Neural cell (in vitro differentiated cells): ENCODE data around the gene TSPAN14. TPM values are rescaled to one million over a fixed set of nuclear protein-coding genes. Genes with fewer than 3 reads are reported as not detected.

Source experiments
- H2AFZ ChIP-seq: fragments of 200-600, 300-800 bp; sonication (generic), shearing (Covaris generic); 2 replicates; pipeline ENCODE4 v1.6.0; 2014; ENCODE audit warnings: low read depth, mild to moderate bottlenecking, antibody characterized with exemption, low read length, moderate library complexity
- H3F3A ChIP-seq: fragments of 200-600 bp; shearing (Covaris generic); 2 replicates; pipeline ENCODE4 v1.6.1; 2016; ENCODE audit warnings: mild to moderate bottlenecking, moderate library complexity, mixed read lengths, antibody characterized with exemption, low read length; ENCODE audit not compliant: insufficient read depth, poor library complexity, severe bottlenecking
- H3K27ac ChIP-seq: fragments of 200-600, 300-800 bp; sonication (generic), shearing (Covaris generic); 2 replicates; pipeline ENCODE4 v1.5.1; 2014; ENCODE audit warnings: mild to moderate bottlenecking, low read length, moderate library complexity
- H3K27me3 ChIP-seq: fragments of 300-800, 200-600 bp; sonication (generic), shearing (Covaris generic); 2 replicates; pipeline ENCODE4 v1.6.0; 2014; ENCODE audit warnings: mild to moderate bottlenecking, low read depth, low read length, moderate library complexity; ENCODE audit not compliant: insufficient read depth
- H3K36me3 ChIP-seq: fragments of 300-800, 200-600 bp; sonication (generic), shearing (Covaris generic); 2 replicates; pipeline ENCODE4 v1.5.1; 2014; ENCODE audit warnings: mild to moderate bottlenecking, antibody characterized with exemption, low read length, moderate library complexity; ENCODE audit not compliant: insufficient read depth
- H3K4me2 ChIP-seq: fragments of 300-800, 200-600 bp; sonication (generic), shearing (Covaris generic); 2 replicates; pipeline ENCODE4 v1.6.0; 2014; ENCODE audit warnings: mild to moderate bottlenecking, low read length
- H3K4me3 ChIP-seq: fragments of 300-800, 200-600 bp; sonication (generic), shearing (Covaris generic); 2 replicates; pipeline ENCODE4 v1.5.1; 2014; ENCODE audit warnings: mild to moderate bottlenecking, low read length, moderate library complexity
- H3K79me2 ChIP-seq: fragments of 200-600 bp; shearing (Covaris generic); replicated peaks from 2 replicates; pipeline ENCODE4 v1.6.0; 2014; ENCODE audit warnings: mild to moderate bottlenecking, low read length, moderate library complexity; ENCODE audit not compliant: insufficient read depth
- H3K9ac ChIP-seq: fragments of 300-800, 200-600 bp; sonication (generic), shearing (Covaris generic); 2 replicates; pipeline ENCODE4 v1.6.1; 2016; ENCODE audit warnings: mild to moderate bottlenecking, low read length, mixed read lengths
- H3K9me2 ChIP-seq: fragments of 200-600 bp; shearing (Covaris generic); 2 replicates; pipeline ENCODE4 v1.6.1; 2016; ENCODE audit warnings: mild to moderate bottlenecking, low read length, mixed read lengths; ENCODE audit not compliant: insufficient read depth
- H3K9me3 ChIP-seq: fragments of 200-600, 300-800 bp; sonication (generic), shearing (Covaris generic); 2 replicates; pipeline ENCODE4 v1.6.1; 2016; ENCODE audit warnings: mild to moderate bottlenecking, mixed run types, low read length, moderate library complexity, mixed read lengths
- H4K20me1 ChIP-seq: fragments of 200-600 bp; shearing (Covaris generic); 2 replicates; pipeline ENCODE4 v1.6.1; 2016; ENCODE audit warnings: mild to moderate bottlenecking, mixed run types; ENCODE audit not compliant: insufficient read depth
- CTCF ChIP-seq: fragments of 450-650 bp; IDR thresholded peaks from 2 replicates; pipeline ENCODE4 v1.5.1; 2014; ENCODE audit warnings: antibody characterized with exemption, mild to moderate bottlenecking, moderate library complexity; ENCODE audit not compliant: poor library complexity, severe bottlenecking
- EP300 ChIP-seq: fragments of 450-650 bp; conservative IDR thresholded peaks from 2 replicates; pipeline ENCODE4 v1.6.1; 2014; ENCODE audit warnings: antibody characterized with exemption, mild to moderate bottlenecking, moderate library complexity; ENCODE audit not compliant: poor library complexity, severe bottlenecking
- EZH2 ChIP-seq: fragments of 200-600, 300-800 bp; shearing (Covaris generic), sonication (generic); IDR thresholded peaks from 2 replicates; pipeline ENCODE4 v1.6.1; 2014; ENCODE audit warnings: antibody characterized with exemption, low read length, borderline replicate concordance, mild to moderate bottlenecking; ENCODE audit not compliant: insufficient read depth, poor library complexity, severe bottlenecking
- MXI1 ChIP-seq: fragments of 450-650 bp; conservative IDR thresholded peaks from 2 replicates; pipeline ENCODE4 v1.6.1; 2014; ENCODE audit warnings: antibody characterized with exemption, mild to moderate bottlenecking; ENCODE audit not compliant: poor library complexity, severe bottlenecking
- POLR2AphosphoS5 ChIP-seq: IDR thresholded peaks from 2 replicates; pipeline ENCODE4 v1.6.1; 2012
- RAD21 ChIP-seq: fragments of 450-650 bp; conservative IDR thresholded peaks from 2 replicates; pipeline ENCODE4 v1.6.1; 2014; ENCODE audit warnings: antibody characterized with exemption, mild to moderate bottlenecking, moderate library complexity
- REST ChIP-seq: IDR thresholded peaks from 2 replicates; pipeline ENCODE4 v1.6.1; 2012; ENCODE audit warnings: borderline replicate concordance
- SMC3 ChIP-seq: fragments of 450-650 bp; conservative IDR thresholded peaks from 2 replicates; pipeline ENCODE4 v1.6.1; 2014; ENCODE audit warnings: antibody characterized with exemption, mild to moderate bottlenecking, moderate library complexity; ENCODE audit not compliant: poor library complexity
- TAF1 ChIP-seq: IDR thresholded peaks from 2 replicates; pipeline ENCODE4 v1.6.1; 2012; ENCODE audit warnings: low read depth
- polyA plus RNA-seq: library from polyadenylated mRNA; depleted of rRNA; stranded (reverse); fragments of >200 nt; gene quantifications from 2 replicates; pipeline ENCODE4 v1.2.3, GENCODE V29; 2014

TSPAN14 gene
- polyA plus RNA-seq, 1 donor from 2014 or later, result 26.3 TPM

- TF ChIP-seq TAF1, result no peak
- no peak for TF ChIP-seq EZH2
- no peak for TF ChIP-seq POLR2AphosphoS5
- TF ChIP-seq REST, result no peak
- no peak for TF ChIP-seq SMC3
- no peak for TF ChIP-seq RAD21
- TF ChIP-seq MXI1, result no peak
- TF ChIP-seq EP300, result no peak
- TF ChIP-seq CTCF, result no peak
- Histone ChIP-seq H3K9me3 (no peaks in the 10 kb centered on the region), H3K27ac (no peak overlapping the region), H3F3A (no peaks in the 10 kb centered on the region), H3K36me3 (no peaks in the 10 kb centered on the region), H2AFZ (no peak overlapping the region), H4K20me1 (no peaks in the 10 kb centered on the region), H3K27me3 (no peaks in the 10 kb centered on the region), H3K9me2 (no peaks in the 10 kb centered on the region), H3K4me2 (no peak overlapping the region), H3K9ac (no peak overlapping the region), H3K79me2 (no peaks in the 10 kb centered on the region), H3K4me3 (no peak overlapping the region)
These were observed 127.3 kb downstream of the TSPAN14 start for GRCh38 chr10:80581469-80581835.

GRCh38 chr10:80582286-80582960 is 128.3 kb downstream of the TSPAN14 start:
- no peak overlapping the region for H2AFZ ChIP-seq
- H4K20me1 ChIP-seq, result no peaks in the 10 kb centered on the region
- H3K9me2 ChIP-seq, result no peaks in the 10 kb centered on the region
- TF ChIP-seq EZH2 (no peak), CTCF (no peak), RAD21 (no peak), REST (no peak), MXI1 (no peak), SMC3 (no peak), TAF1 (no peak)
- H3F3A ChIP-seq, result no peaks in the 10 kb centered on the region
- H3K9me3 ChIP-seq, result no peaks in the 10 kb centered on the region
- no peak overlapping the region for H3K9ac ChIP-seq
- H3K36me3 ChIP-seq, result no peaks in the 10 kb centered on the region
- no peaks in the 10 kb centered on the region for H3K79me2 ChIP-seq
- H3K4me3 ChIP-seq, result no peak overlapping the region
- H3K27me3 ChIP-seq, result no peaks in the 10 kb centered on the region
- no peak overlapping the region for H3K27ac ChIP-seq
- no peak overlapping the region for H3K4me2 ChIP-seq
